ENCODE measurements around the gene MYBPHL.

The MYBPHL gene

DNA sequence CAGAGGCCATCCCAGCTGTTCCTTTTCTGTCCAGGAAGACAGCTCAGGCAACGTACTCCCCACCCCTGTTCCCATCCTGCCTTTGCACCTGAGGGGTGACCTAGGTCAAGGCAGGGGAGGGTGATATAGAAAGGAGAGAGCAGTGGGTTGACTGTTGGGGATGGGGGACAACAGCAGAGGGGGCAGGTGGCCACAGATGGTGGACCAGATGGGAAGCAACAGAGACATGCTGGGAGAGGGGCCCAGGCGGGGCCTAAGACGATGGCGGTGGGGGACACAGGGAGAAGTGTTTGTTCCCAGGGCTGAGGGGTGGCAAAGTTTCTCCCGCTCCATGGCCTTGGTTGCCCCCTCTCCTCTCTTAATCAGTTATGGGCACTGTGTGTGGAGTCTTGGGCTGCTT lies 51.1 kb downstream of the MYBPHL start:
- in situ Hi-C loops (cut with HindIII; ENCODE audit: low pct_unique_long_range_greater_than_20kb, low sequenced_read_pairs) = no loop called here
- DNase-seq (ENCODE audit: low read depth in 1 of 2, low spot score in 1 of 2) = no peak
- TF ChIP-seq JUND (IDR thresholded peaks at IDR 0.05; ENCODE audit: low read depth) = no peak

DNA sequence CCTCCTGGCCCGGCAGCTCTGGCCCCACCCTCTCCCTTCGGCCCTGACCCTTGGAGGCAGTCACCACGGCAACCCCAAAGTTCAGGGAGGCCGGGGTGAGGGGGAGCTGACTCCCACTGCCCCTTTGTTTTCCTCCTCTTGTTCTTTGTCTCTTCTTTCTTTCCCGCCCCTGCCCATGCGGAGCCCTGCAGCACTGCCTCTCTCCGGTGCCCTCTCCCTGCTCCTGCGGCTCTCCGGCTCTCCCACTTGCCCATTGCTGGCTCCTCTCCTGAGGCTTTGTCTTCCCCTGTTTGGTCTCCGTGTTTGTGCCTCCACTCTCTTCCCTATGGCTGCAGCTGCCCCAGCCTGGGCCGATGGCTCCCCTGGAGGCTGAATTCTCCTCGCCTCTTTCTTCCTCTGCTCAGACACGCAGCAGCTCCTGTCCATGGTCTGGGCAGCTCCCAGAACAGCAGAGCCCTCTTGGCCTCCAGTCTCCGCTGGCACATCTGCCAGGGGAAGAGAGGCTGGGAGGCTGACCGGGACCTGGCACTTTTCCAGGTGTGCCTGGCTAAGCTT lies 51.6 kb downstream of the MYBPHL start:
- TF ChIP-seq JUND (IDR thresholded peaks at IDR 0.05; ENCODE audit: low read depth) = no peak
- in situ Hi-C loops (cut with HindIII; ENCODE audit: low pct_unique_long_range_greater_than_20kb, low sequenced_read_pairs) = no loop called here
- DNase-seq (ENCODE audit: low read depth in 1 of 2, low spot score in 1 of 2) = no peak

DNA sequence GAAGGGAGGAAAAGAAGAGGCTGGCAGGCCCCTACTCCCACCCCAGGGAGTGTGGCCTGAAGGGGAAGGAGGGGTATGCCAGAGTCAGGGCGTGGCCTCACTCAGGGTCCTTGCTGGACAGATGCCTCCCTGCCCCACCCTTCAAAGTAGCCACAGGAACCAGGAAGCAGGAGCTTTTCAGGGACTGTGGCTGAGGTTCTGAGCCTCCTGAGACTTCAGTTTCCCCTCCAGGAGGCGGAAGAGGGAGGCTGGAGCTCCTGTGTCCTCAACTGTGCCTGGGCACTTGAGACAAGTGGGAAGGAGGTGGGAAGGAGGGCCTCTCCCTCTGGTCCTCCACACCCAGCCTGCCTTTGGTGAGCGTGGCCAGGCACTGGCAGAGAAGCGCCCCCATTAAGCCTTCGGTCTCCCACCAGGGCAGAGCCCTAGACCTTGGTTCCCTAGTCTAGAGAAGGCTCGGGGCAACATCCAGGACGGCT lies 52.2 kb downstream of the MYBPHL start:
- TF ChIP-seq JUND (IDR thresholded peaks at IDR 0.05; ENCODE audit: low read depth) = no peak
- in situ Hi-C loops (cut with HindIII; ENCODE audit: low pct_unique_long_range_greater_than_20kb, low sequenced_read_pairs) = no loop called here
- no peak for DNase-seq (ENCODE audit: low read depth in 1 of 2, low spot score in 1 of 2)

GRCh38 chr1:109253803-109254620 lies 52.8 kb downstream of the MYBPHL start:
- TF ChIP-seq JUND (IDR thresholded peaks at IDR 0.05; ENCODE audit: low read depth) = no peak
- in situ Hi-C loops (cut with HindIII; ENCODE audit: low pct_unique_long_range_greater_than_20kb, low sequenced_read_pairs) = no loop called here
- DNase-seq (ENCODE audit: low read depth in 1 of 2, low spot score in 1 of 2) = no peak

- in situ Hi-C loops (cut with HindIII; ENCODE audit: low pct_unique_long_range_greater_than_20kb, low sequenced_read_pairs) = no loop called here
- DNase-seq (ENCODE audit: low read depth in 1 of 2, low spot score in 1 of 2) = no peak
- no peak for TF ChIP-seq JUND (IDR thresholded peaks at IDR 0.05; ENCODE audit: low read depth)
These were observed 53.7 kb downstream of the MYBPHL start for GRCh38 chr1:109252893-109253802.

- in situ Hi-C loops (cut with HindIII; ENCODE audit: low pct_unique_long_range_greater_than_20kb, low sequenced_read_pairs) = no loop called here
- TF ChIP-seq JUND (IDR thresholded peaks at IDR 0.05; ENCODE audit: low read depth) = no peak
- DNase-seq (ENCODE audit: low read depth in 1 of 2, low spot score in 1 of 2) = no peak
These were observed 54.5 kb downstream of the MYBPHL start for GRCh38 chr1:109252167-109252892.

DNA sequence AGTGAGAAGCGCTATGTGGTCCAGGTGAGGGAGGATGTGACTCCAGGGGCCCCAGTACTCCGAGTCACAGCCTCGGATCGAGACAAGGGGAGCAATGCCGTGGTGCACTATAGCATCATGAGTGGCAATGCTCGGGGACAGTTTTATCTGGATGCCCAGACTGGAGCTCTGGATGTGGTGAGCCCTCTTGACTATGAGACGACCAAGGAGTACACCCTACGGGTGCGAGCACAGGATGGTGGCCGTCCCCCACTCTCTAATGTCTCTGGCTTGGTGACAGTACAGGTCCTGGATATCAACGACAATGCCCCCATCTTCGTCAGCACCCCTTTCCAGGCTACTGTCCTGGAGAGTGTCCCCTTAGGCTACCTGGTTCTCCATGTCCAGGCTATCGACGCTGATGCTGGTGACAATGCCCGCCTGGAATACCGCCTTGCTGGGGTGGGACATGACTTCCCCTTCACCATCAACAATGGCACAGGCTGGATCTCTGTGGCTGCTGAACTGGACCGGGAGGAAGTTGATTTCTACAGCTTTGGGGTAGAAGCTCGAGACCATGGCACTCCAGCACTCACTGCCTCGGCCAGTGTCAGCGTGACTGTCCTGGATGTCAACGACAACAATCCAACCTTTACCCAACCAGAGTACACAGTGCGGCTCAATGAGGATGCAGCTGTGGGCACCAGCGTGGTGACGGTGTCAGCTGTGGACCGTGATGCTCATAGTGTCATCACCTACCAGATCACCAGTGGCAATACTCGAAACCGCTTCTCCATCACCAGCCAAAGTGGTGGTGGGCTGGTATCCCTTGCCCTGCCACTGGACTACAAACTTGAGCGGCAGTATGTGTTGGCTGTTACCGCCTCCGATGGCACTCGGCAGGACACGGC lies 55.3 kb downstream of the MYBPHL start:
- in situ Hi-C loops (cut with HindIII; ENCODE audit: low pct_unique_long_range_greater_than_20kb, low sequenced_read_pairs) = no loop called here
- no peak for TF ChIP-seq JUND (IDR thresholded peaks at IDR 0.05; ENCODE audit: low read depth)
- DNase-seq (ENCODE audit: low read depth in 1 of 2, low spot score in 1 of 2) = no peak

- in situ Hi-C loops (cut with HindIII; ENCODE audit: low pct_unique_long_range_greater_than_20kb, low sequenced_read_pairs) = no loop called here
- no peak for TF ChIP-seq JUND (IDR thresholded peaks at IDR 0.05; ENCODE audit: low read depth)
These were observed 56.1 kb downstream of the MYBPHL start for GRCh38 chr1:109250454-109251276.

DNA sequence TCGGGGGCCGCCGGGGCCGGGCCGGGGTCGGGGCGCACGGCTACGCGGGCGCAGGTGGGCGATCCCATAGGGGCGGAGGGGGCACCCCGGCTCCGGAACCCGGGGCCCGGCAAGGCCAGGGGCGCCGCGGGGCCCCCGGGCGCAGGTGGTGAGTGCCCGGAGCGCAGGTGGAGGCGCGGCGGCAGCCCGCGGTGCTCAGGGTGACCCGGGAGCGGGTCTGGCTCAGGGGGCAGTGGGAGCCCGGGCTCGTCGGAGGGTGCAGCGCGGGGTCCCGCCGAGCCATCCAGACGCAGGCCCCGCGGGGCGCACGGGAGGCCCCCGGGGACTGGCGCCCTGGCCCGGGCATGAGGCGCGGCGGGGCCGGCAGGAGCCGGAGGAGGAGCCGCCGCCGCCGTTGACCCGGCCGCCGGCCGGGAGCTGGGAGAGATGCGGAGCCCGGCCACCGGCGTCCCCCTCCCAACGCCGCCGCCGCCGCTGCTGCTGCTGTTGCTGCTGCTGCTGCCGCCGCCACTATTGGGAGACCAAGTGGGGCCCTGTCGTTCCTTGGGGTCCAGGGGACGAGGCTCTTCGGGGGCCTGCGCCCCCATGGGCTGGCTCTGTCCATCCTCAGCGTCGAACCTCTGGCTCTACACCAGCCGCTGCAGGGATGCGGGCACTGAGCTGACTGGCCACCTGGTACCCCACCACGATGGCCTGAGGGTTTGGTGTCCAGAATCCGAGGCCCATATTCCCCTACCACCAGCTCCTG lies 57.0 kb downstream of the MYBPHL start:
- peak in 1 of 2 experiments; percentile 43 for DNase-seq (ENCODE audit: low read depth in 1 of 2, low spot score in 1 of 2)
- in situ Hi-C loops (cut with HindIII; ENCODE audit: low pct_unique_long_range_greater_than_20kb, low sequenced_read_pairs) = no loop called here
- TF ChIP-seq JUND (IDR thresholded peaks at IDR 0.05; ENCODE audit: low read depth) = no peak

More at GRCh38 chr1:109250454-109251276, 56.1 kb downstream of the MYBPHL start:
- no peak for DNase-seq (ENCODE audit: low read depth in 1 of 2, low spot score in 1 of 2)
